ENCODE measurements around the gene FPR1. TPM values are rescaled to one million over a fixed set of nuclear protein-coding genes. Genes with fewer than 3 reads are reported as not detected.

The FPR1 gene
- total and polyA plus RNA-seq, 2 of the 4 experiments (the other 2 are of a cell fraction) = not detected

DNA sequence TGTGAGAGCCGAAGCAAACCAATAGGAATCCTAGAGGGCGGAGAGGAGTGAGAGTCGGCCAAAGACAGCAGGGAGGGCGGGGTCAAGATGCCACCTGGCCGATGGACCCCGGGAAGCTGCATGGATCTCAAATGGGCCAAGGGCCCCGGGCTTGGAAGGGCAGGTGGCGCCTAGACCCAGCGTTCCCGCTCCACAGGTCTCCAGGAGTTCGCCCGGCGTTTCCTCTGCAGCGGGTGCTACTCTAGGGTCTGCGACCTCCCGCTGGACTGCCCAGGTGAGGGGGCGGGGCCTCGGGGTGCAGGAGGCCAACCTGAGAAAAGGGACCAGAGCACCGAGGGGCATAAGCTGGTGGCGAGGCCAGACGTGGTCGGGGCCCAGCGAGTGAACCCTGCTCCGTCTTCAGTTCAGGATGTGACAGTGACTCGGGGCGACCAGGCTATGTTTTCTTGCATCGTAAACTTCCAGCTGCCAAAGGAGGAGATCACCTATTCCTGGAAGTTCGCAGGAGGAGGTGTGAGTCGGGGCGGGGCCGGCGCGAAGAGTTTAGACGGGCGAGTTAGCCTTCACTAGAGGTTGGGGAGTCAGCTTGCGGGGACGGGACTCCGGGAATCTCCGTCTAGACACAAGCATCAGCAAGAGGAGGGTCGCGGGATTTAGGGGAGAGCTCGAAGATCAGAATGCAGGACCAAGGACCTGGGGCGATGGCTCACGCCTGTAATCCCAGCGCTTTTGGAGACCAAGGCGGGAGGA lies 48.7 kb downstream of the FPR1 start:
- H4K5ac ChIP-seq (ENCODE audit: low read depth, low read length) = no peak overlapping the region
- POLR2A ChIA-PET (ENCODE audit: unreplicated experiment) = interaction anchor here (2.2 kb wide), 1 partner anchor 14 kb away, joined by 7 read pairs; no protein-coding TSS in a partner anchor

More for the DNA sequence above, 48.7 kb downstream of the FPR1 start:
- Histone ChIP-seq H2BK120ac (ENCODE audit: low read depth, low read length) (no peak overlapping the region), H3K23ac (ENCODE audit: low read depth, low read length) (no peak overlapping the region), H3K9me1 (ENCODE audit: insufficient read depth, low read length) (peaks cover 13% of the 10 kb centered on the region), H2BK15ac (ENCODE audit: low read depth, low read length) (no peak overlapping the region), H3K9me3 (ENCODE audit: control insufficient read depth, insufficient read depth, low read length) (no peaks in the 10 kb centered on the region), H2BK5ac (ENCODE audit: low read depth, low read length, poor library complexity, severe bottlenecking) (no peak overlapping the region), H3K18ac (ENCODE audit: low read depth, low read length) (no peak overlapping the region), H3K79me1 (ENCODE audit: low read depth in 1 of 2, low read length in 2 of 2) (peaks cover 26 to 53% of the 10 kb centered on the region in 2 experiments), H2AK9ac (replicated peaks; ENCODE audit: low read depth, low read length, poor library complexity) (peak overlapping the region; percentile 45), H3K9ac (ENCODE audit: low read depth, low read length) (no peak overlapping the region), H3K4me1 (ENCODE audit: control insufficient read depth, insufficient read depth, low read length) (0 out of 2 replicates have a peak, but pooled peaks cover 2% of the 10 kb centered on the region), H4K20me1 (ENCODE audit: insufficient read depth, low read length) (peaks cover 33% of the 10 kb centered on the region), H4K8ac (ENCODE audit: low read depth in 2 of 2, low read length in 2 of 2) (no peak overlapping the region), H2AFZ (replicated peaks; ENCODE audit: low read length, poor library complexity) (no peak overlapping the region), H3K4me2 (ENCODE audit: low read depth, low read length) (no peak overlapping the region), H2AK5ac (ENCODE audit: low read depth, low read length) (no peak overlapping the region), H3K27ac (ENCODE audit: insufficient read depth, low read length) (no peak overlapping the region), H3K36me3 (ENCODE audit: control insufficient read depth, insufficient read depth, low read length) (peaks cover 67% of the 10 kb centered on the region), H2BK20ac (ENCODE audit: low read depth, low read length) (no peak overlapping the region), H3K14ac (replicated peaks; ENCODE audit: low read depth, low read length) (no peak overlapping the region), H3K56ac (ENCODE audit: extremely low read depth, insufficient read depth, low read length) (no peak overlapping the region), H4K91ac (ENCODE audit: insufficient read depth, low read depth, low read length) (no peak overlapping the region), H3K4me3 (ENCODE audit: insufficient read depth, low read depth, low read length) (no peak overlapping the region), H3K4ac (ENCODE audit: low read depth, low read length) (no peak overlapping the region), H3K27me3 (ENCODE audit: control insufficient read depth, insufficient read depth, low read length) (no peaks in the 10 kb centered on the region)
- CTCF ChIA-PET = interaction anchor here (1.3 kb wide), 1 partner anchor 75 kb away, joined by 5 read pairs; no protein-coding TSS in a partner anchor
- BruUV-seq (replicated peaks) = no TSS peak
- in situ Hi-C loops (cut with MboI; ENCODE audit: low sequenced_read_pairs) = no loop called here
- 59% methylated on average over 28 of the region's 46 CpGs; no CpG with 5 or more reads in 1 of the 2 experiments for WGBS, 2 experiments (ENCODE audit: extremely low coverage in 2 of 2, insufficient read length in 1 of 2)
- DNase-seq = no peak
- no peak for ATAC-seq (ENCODE audit: low read depth)
- TF ChIP-seq NFE2L2 (IDR thresholded peaks at IDR 0.05; ENCODE audit: low read depth, low read length) (no peak), SMC3 (IDR thresholded peaks at IDR 0.05; ENCODE audit: low read depth, low read length) (no peak), CHD1 (IDR thresholded peaks at IDR 0.05; ENCODE audit: low read depth, low read length) (no peak), MXI1 (IDR thresholded peaks at IDR 0.05; ENCODE audit: borderline replicate concordance, low read depth, low read length) (no peak)
- TF ChIP-seq, protein P1, sequence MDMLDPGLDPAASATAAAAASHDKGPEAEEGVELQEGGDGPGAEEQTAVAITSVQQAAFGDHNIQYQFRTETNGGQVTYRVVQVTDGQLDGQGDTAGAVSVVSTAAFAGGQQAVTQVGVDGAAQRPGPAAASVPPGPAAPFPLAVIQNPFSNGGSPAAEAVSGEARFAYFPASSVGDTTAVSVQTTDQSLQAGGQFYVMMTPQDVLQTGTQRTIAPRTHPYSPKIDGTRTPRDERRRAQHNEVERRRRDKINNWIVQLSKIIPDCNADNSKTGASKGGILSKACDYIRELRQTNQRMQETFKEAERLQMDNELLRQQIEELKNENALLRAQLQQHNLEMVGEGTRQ (IDR thresholded peaks at IDR 0.05; ENCODE audit: low read depth, low read length) = no peak
- TF ChIP-seq, protein P2, sequence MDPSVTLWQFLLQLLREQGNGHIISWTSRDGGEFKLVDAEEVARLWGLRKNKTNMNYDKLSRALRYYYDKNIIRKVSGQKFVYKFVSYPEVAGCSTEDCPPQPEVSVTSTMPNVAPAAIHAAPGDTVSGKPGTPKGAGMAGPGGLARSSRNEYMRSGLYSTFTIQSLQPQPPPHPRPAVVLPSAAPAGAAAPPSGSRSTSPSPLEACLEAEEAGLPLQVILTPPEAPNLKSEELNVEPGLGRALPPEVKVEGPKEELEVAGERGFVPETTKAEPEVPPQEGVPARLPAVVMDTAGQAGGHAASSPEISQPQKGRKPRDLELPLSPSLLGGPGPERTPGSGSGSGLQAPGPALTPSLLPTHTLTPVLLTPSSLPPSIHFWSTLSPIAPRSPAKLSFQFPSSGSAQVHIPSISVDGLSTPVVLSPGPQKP (IDR thresholded peaks at IDR 0.05; ENCODE audit: borderline replicate concordance, low read depth, low read length) = no peak
- intact Hi-C loops (cut with micrococcal nuclease) = no loop called here
- dilution Hi-C loops (cut with HindIII; ENCODE audit: low sequenced_read_pairs, unreplicated experiment) = no loop called here
